Activated CD4-positive, alpha-beta T cell treated with anti-CD3 and anti-CD28 coated beads, Interleukin-2, amount 50 U/mL, for 4 hours (primary cell): ENCODE data around the gene NFIC.

Source experiments
- DNase-seq, 2 experiments: peaks; one replicate each; pipeline ENCODE4 v3.0.0-alpha.2; 2020

Gene NFIC

GRCh38 chr19:3455393-3455955, 89.1 kb downstream of the NFIC start:
- DNase-seq = no peak

- DNase-seq = no peak
Measured at GRCh38 chr19:3455960-3456601, 89.7 kb downstream of the NFIC start.

GRCh38 chr19:3456925-3457527, 90.6 kb downstream of the NFIC start:
- no peak for DNase-seq

GRCh38 chr19:3457528-3458228, 91.3 kb downstream of the NFIC start:
- no peak for DNase-seq

GRCh38 chr19:3458229-3459088, 92.1 kb downstream of the NFIC start:
- no peak for DNase-seq

- DNase-seq = no peak
Measured at GRCh38 chr19:3459089-3459881, 92.9 kb downstream of the NFIC start.

- no peak for DNase-seq
Measured at GRCh38 chr19:3459965-3460582, 93.7 kb downstream of the NFIC start.

GRCh38 chr19:3462991-3463713, 96.8 kb downstream of the NFIC start:
- DNase-seq = no peak

GRCh38 chr19:3463714-3464586, 97.6 kb downstream of the NFIC start:
- no peak for DNase-seq

GRCh38 chr19:3464587-3465235, 98.3 kb downstream of the NFIC start:
- DNase-seq = no peak

- DNase-seq = no peak
Measured at GRCh38 chr19:3465552-3465951, 99.2 kb downstream of the NFIC start.

GRCh38 chr19:3466635-3467034, 100.3 kb downstream of the NFIC start:
- no peak for DNase-seq

GRCh38 chr19:3467437-3468198, 101.2 kb downstream of the NFIC start:
- DNase-seq = no peak

GRCh38 chr19:3468211-3468610, 101.8 kb downstream of the NFIC start:
- no peak for DNase-seq

- no peak for DNase-seq
Measured at GRCh38 chr19:3469638-3470499, 103.5 kb downstream of the NFIC start.

GRCh38 chr19:3470500-3471128, 104.2 kb downstream of the NFIC start:
- no peak for DNase-seq
